ENCODE results near the gene FARSA. TPM values are rescaled to one million over a fixed set of nuclear protein-coding genes. Genes with fewer than 3 reads are reported as not detected.
A peak's percentile ranks its signal among the peaks of the same experiment; 100 is the strongest.

The FARSA gene
- total and polyA plus RNA-seq, 2 of the 13 experiments (the other 11 are each of a cell fraction or from before 2014, with no cell fraction given): 25.9 to 72.0 TPM

- TF ChIP-seq ZNF800 (CRISPR knock-in tag; IDR thresholded peaks at IDR 0.05): no peak
- no peak for TF ChIP-seq PTBP1 (IDR thresholded peaks at IDR 0.05; ENCODE audit: low read depth, low read length, poor library complexity, severe bottlenecking)
- TF ChIP-seq POGK (CRISPR knock-in tag; conservative IDR thresholded peaks at IDR 0.05): no peak; the same call in 1 of the 2 replicates
- TF ChIP-seq ZMYM2 (CRISPR knock-in tag; IDR thresholded peaks at IDR 0.05): no peak
- no peak for TF ChIP-seq TEAD2 (CRISPR knock-in tag; IDR thresholded peaks at IDR 0.05)
- TF ChIP-seq PBX2 (CRISPR knock-in tag; IDR thresholded peaks at IDR 0.05): no peak
- TF ChIP-seq U2AF1 (optimal IDR thresholded peaks at IDR 0.05; ENCODE audit: low read depth, low read length): no peak
- TF ChIP-seq ATF7-NPFF (CRISPR knock-in tag; IDR thresholded peaks at IDR 0.05; ENCODE audit: low read depth): no peak; the same call in 1 of the 2 replicates
- no peak for TF ChIP-seq HNF4G (IDR thresholded peaks at IDR 0.05; ENCODE audit: borderline replicate concordance, low read depth, low read length)
- no peak for TF ChIP-seq HNF4G (CRISPR knock-in tag; IDR thresholded peaks at IDR 0.05; ENCODE audit: borderline replicate concordance, low read depth)
- no peak for TF ChIP-seq TP53 (CRISPR knock-in tag; conservative IDR thresholded peaks at IDR 0.05)
- TF ChIP-seq ZBTB33 (CRISPR knock-in tag; IDR thresholded peaks at IDR 0.05): no peak
- TF ChIP-seq GATAD2A (CRISPR knock-in tag; IDR thresholded peaks at IDR 0.05): peak; percentile 47; the same call in 1 of the 2 replicates
- TF ChIP-seq PRDM15 (CRISPR knock-in tag; IDR thresholded peaks at IDR 0.05): no peak
- no peak for TF ChIP-seq BCL6 (CRISPR knock-in tag; IDR thresholded peaks at IDR 0.05)
- TF ChIP-seq ZNF580 (CRISPR knock-in tag; IDR thresholded peaks at IDR 0.05; ENCODE audit: borderline replicate concordance, low read depth): no peak
- no peak for TF ChIP-seq SP1 (IDR thresholded peaks at IDR 0.05)
- 0 out of 2 replicates have a peak, but pooled peaks have one; percentile 41 for TF ChIP-seq SP1 (CRISPR knock-in tag; IDR thresholded peaks at IDR 0.05)
- no peak for TF ChIP-seq RFX1 (IDR thresholded peaks at IDR 0.05)
These were observed 23.2 kb upstream of the FARSA start, which contains the start of gene GADD45GIP1 (continued) for GRCh38 chr19:12956446-12957388.

Data from HepG2 (cell line).